ENCODE measurements around the gene GVQW3. TPM values are rescaled to one million over a fixed set of nuclear protein-coding genes. Genes with fewer than 3 reads are reported as not detected.

GVQW3 gene
- polyA plus RNA-seq, 2 of the 4 experiments (the other 2 are of a cell fraction), result 3.6 to 3.8 TPM

DNA sequence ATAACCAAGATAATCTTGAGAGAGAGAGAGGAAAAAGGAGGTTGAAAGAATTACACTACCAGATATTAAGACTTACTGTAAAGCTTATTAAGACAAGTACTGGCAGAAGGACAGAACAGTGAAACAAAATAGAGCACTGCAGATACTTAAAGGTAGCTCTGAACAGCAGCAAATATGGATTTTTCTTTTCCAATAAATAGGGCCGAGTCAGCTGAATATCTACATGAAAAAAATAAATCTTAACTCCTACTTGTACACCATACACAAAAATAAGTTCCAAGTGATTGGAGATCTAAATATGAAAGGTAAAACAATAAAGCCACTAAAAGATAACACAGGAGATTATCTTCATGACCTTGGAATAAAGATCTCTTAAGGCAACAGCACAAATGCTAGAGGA is 12.6 kb upstream of the GVQW3 start:
- POLR2A ChIA-PET, result no interaction called here

DNA sequence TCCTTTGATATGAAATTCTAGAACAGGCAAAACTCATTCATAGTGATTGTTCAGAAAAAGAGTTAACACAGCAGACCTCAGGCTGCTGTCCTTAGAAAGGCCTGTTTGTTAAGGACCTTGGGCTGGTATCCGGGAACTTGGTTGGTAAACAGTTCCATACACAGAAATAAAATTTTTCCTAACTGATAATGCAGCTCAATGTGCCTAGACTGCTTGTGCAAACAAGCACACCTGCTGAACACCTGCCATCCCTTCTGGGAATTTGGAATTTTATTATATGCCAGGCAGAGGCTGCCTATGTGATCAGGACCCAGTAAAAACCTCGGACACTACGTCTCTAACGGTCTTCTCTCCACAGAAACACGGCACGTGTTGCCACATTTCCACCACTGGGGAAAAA is 11.7 kb upstream of the GVQW3 start:
- WGBS (ENCODE audit: missing lambda C conversion rate), result 94% methylated on average over 6 of the region's 6 CpGs
- FAIRE-seq (no peak), DNase-seq (ENCODE audit: low read depth in 1 of 2, low spot score in 1 of 2) (no peak), ATAC-seq (no peak)
- no peak overlapping the region for H3K27ac ChIP-seq
- peaks cover 15% of the 10 kb centered on the region for H3K4me1 ChIP-seq
- CTCF ChIA-PET, result no interaction called here
- TF ChIP-seq, protein P1, sequence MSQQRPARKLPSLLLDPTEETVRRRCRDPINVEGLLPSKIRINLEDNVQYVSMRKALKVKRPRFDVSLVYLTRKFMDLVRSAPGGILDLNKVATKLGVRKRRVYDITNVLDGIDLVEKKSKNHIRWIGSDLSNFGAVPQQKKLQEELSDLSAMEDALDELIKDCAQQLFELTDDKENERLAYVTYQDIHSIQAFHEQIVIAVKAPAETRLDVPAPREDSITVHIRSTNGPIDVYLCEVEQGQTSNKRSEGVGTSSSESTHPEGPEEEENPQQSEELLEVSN (IDR thresholded peaks at IDR 0.05; ENCODE audit: borderline replicate concordance, low read depth), result no peak
- no peak for TF ChIP-seq BHLHE40 (IDR thresholded peaks at IDR 0.05; ENCODE audit: low read depth, low read length)
- TF ChIP-seq, protein P2, sequence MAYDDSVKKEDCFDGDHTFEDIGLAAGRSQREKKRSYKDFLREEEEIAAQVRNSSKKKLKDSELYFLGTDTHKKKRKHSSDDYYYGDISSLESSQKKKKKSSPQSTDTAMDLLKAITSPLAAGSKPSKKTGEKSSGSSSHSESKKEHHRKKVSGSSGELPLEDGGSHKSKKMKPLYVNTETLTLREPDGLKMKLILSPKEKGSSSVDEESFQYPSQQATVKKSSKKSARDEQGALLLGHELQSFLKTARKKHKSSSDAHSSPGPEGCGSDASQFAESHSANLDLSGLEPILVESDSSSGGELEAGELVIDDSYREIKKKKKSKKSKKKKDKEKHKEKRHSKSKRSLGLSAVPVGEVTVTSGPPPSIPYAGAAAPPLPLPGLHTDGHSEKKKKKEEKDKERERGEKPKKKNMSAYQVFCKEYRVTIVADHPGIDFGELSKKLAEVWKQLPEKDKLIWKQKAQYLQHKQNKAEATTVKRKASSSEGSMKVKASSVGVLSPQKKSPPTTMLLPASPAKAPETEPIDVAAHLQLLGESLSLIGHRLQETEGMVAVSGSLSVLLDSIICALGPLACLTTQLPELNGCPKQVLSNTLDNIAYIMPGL (CRISPR knock-in tag; IDR thresholded peaks at IDR 0.05; ENCODE audit: borderline replicate concordance), result no peak
- no peak for TF ChIP-seq KDM1A (IDR thresholded peaks at IDR 0.05; ENCODE audit: low read depth)
- TF ChIP-seq NR3C1 (IDR thresholded peaks at IDR 0.05), result no peak
- TF ChIP-seq HDAC2 (IDR thresholded peaks at IDR 0.05), result no peak
- no peak for TF ChIP-seq TP53 (CRISPR knock-in tag; IDR thresholded peaks at IDR 0.05)
- TF ChIP-seq MYC (IDR thresholded peaks at IDR 0.05; ENCODE audit: borderline replicate concordance, low read length), result no peak
- TF ChIP-seq MAZ (IDR thresholded peaks at IDR 0.05; ENCODE audit: borderline replicate concordance, low read depth, low read length), result no peak
- no peak for TF ChIP-seq RCOR1 (IDR thresholded peaks at IDR 0.05; ENCODE audit: low read depth, low read length)
- no peak for TF ChIP-seq SREBF2 (IDR thresholded peaks at IDR 0.05)
- TF ChIP-seq, protein P3, sequence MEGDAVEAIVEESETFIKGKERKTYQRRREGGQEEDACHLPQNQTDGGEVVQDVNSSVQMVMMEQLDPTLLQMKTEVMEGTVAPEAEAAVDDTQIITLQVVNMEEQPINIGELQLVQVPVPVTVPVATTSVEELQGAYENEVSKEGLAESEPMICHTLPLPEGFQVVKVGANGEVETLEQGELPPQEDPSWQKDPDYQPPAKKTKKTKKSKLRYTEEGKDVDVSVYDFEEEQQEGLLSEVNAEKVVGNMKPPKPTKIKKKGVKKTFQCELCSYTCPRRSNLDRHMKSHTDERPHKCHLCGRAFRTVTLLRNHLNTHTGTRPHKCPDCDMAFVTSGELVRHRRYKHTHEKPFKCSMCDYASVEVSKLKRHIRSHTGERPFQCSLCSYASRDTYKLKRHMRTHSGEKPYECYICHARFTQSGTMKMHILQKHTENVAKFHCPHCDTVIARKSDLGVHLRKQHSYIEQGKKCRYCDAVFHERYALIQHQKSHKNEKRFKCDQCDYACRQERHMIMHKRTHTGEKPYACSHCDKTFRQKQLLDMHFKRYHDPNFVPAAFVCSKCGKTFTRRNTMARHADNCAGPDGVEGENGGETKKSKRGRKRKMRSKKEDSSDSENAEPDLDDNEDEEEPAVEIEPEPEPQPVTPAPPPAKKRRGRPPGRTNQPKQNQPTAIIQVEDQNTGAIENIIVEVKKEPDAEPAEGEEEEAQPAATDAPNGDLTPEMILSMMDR (IDR thresholded peaks at IDR 0.05), result no peak
- no peak for TF ChIP-seq ZC3H11A (IDR thresholded peaks at IDR 0.05)
- no peak for TF ChIP-seq MAFK (IDR thresholded peaks at IDR 0.05; ENCODE audit: partially characterized antibody)
- TF ChIP-seq TFCP2L1 (CRISPR knock-in tag; IDR thresholded peaks at IDR 0.05), result no peak
- TF ChIP-seq, protein P4, sequence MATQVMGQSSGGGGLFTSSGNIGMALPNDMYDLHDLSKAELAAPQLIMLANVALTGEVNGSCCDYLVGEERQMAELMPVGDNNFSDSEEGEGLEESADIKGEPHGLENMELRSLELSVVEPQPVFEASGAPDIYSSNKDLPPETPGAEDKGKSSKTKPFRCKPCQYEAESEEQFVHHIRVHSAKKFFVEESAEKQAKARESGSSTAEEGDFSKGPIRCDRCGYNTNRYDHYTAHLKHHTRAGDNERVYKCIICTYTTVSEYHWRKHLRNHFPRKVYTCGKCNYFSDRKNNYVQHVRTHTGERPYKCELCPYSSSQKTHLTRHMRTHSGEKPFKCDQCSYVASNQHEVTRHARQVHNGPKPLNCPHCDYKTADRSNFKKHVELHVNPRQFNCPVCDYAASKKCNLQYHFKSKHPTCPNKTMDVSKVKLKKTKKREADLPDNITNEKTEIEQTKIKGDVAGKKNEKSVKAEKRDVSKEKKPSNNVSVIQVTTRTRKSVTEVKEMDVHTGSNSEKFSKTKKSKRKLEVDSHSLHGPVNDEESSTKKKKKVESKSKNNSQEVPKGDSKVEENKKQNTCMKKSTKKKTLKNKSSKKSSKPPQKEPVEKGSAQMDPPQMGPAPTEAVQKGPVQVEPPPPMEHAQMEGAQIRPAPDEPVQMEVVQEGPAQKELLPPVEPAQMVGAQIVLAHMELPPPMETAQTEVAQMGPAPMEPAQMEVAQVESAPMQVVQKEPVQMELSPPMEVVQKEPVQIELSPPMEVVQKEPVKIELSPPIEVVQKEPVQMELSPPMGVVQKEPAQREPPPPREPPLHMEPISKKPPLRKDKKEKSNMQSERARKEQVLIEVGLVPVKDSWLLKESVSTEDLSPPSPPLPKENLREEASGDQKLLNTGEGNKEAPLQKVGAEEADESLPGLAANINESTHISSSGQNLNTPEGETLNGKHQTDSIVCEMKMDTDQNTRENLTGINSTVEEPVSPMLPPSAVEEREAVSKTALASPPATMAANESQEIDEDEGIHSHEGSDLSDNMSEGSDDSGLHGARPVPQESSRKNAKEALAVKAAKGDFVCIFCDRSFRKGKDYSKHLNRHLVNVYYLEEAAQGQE (IDR thresholded peaks at IDR 0.05), result no peak
- TF ChIP-seq CBX8 (IDR thresholded peaks at IDR 0.05), result no peak
- TF ChIP-seq POLR2AphosphoS2 (conservative IDR thresholded peaks at IDR 0.05; ENCODE audit: low read length), result no peak
- TF ChIP-seq, protein P5, sequence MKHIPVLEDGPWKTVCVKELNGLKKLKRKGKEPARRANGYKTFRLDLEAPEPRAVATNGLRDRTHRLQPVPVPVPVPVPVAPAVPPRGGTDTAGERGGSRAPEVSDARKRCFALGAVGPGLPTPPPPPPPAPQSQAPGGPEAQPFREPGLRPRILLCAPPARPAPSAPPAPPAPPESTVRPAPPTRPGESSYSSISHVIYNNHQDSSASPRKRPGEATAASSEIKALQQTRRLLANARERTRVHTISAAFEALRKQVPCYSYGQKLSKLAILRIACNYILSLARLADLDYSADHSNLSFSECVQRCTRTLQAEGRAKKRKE (CRISPR knock-in tag; IDR thresholded peaks at IDR 0.05; ENCODE audit: low read depth), result no peak
- no peaks in the 10 kb centered on the region for H3K9me3 ChIP-seq
- H3K4me2 ChIP-seq, result no peak overlapping the region
- POLR2A ChIA-PET, result no interaction called here
- H3K4me3 ChIP-seq, result no peak overlapping the region

More for the DNA sequence above, 12.6 kb upstream of the GVQW3 start:
- no peak for ATAC-seq
- no peak overlapping the region for H3K4me3 ChIP-seq
- H3K4me1 ChIP-seq, result peaks cover 15% of the 10 kb centered on the region
- no peaks in the 10 kb centered on the region for H3K9me3 ChIP-seq
- 91% methylated on average over 1 of the region's 1 CpG for WGBS (ENCODE audit: missing lambda C conversion rate)
- CTCF ChIA-PET, result no interaction called here
- FAIRE-seq, result no peak
- no peak overlapping the region for H3K4me2 ChIP-seq
- TF ChIP-seq, protein P1 (IDR thresholded peaks at IDR 0.05; ENCODE audit: borderline replicate concordance, low read depth), result no peak
- peak; percentile 81 for TF ChIP-seq MAFK (IDR thresholded peaks at IDR 0.05; ENCODE audit: partially characterized antibody)
- no peak for DNase-seq (ENCODE audit: low read depth in 1 of 2, low spot score in 1 of 2)
- no peak overlapping the region for H3K27ac ChIP-seq
